GM21360 (cell line): Measurements from ENCODE around the gene AGAP9.
"Not testable (repeated sequence)": the region's sequence is repeated elsewhere in the genome, so short reads cannot be mapped to it uniquely, and the experiment has no call there.

Experiments
- ATAC-seq: cut with Tn5 transposase; IDR thresholded peaks from one replicate; pipeline ENCODE4 v1.9.1; 2021; ENCODE audit warnings: mild to moderate bottlenecking, moderate library complexity; ENCODE audit not compliant: unreplicated experiment

Gene AGAP9

DNA sequence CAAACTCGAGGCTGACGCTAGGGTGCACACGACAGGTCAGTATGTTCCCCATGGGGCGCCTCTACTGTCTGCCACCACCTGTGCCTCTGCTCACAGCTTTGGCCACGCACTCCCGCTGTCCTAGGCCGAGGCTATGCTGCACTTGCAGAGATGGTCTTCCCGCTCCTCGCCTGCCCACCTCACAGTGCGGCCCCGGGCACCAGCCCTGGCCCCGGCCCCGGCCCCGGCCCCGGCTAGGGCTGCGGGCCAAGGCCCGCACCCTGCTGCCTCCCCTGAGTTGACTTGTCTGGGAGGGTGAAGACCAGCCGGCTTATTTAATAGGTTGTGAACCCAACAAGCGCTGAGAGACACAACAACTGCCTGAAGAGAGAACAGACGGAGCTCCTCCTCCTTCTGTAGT lies at the start of gene AGAP9:
TSS of gene AGAP9 (minus strand) at position 164 of the 400 bp plus-strand sequence. CDS start at position 52, 112 bp downstream.
- not testable (repeated sequence) for ATAC-seq

DNA sequence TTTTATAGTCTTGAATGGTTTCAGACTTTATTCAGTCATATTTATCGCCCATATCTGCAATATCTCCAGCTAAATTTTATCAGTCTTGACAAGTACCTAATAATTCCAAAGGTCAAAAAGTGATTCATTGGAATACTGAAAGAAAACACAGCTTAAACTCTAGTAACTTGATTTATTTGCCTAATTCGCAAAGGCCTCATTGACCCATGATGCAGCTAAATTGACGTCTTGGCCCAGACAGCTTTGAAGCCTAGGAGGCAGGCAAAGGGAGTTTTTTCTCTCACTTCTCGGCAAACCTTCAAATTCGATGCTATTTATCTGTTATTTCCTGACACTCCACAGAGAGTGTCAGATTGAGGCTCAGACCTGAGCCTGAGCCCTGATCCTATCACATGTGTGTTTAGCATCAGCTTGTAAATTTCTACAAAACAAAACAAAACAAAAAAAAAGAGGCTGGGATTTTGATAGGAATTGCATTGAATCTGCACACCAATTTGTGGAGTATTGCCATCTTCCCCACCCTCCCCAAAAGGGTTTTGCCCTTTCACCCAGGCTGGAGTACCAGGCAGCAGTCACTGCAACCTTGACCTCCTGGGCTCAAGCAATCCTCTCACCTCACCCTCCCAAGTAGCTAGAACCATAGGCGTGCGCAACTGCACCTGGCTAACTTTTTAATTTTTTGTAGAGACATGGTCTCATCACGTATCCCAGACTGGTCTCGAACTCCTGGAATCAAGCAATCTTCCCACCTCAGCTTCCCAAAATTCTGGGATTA lies 47.9 kb upstream of the AGAP9 start:
- not testable (repeated sequence) for ATAC-seq

DNA sequence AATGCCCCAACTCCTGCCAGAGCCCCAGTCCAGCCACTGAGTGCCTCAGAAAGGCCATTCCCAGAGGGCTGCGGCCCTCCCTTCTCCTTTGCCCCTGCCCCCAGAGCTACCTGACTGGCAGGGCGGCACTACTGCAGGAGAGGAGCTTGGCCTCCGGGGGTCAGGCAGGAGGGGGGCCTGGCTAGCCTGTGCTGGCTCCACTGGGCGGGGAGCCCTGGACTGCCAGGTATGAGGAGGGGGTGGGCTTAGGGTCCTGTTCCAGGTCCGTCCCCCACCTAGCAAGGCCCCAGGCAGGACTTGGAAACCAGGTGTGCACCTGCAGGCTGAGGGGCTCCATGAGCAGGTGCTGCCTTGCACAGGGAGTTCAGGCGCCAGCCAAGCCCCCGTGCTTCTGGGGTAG lies 43.3 kb upstream of the AGAP9 start:
- not testable (repeated sequence) for ATAC-seq

DNA sequence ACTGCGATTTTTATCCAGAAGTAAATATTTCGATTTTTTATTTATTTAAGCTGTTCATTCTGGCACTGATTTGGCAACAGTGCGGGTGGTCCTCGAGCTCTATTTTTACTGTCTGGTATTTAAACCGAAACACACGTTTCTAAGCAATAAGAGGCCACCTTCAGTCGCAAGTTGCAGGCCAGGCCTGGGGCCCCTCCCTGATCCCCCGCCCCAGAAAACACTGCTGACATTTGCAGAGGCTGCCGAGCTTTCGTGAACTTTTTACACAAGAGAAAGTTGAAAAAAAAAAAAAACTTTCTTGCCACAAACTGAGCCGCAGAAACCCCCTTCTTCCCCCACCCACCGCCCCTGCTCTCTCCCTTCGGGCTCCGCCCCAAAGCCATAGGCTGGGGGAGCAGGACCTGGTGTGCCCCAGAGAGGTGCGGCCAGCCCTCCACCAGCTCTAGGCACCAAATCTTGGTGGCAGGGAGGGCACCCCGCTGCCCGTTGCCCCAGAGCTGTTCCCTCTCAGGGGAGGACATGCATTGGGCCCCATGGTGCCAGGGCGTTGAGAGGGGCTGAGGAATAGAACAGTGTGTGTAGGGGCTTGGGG lies 42.8 kb upstream of the AGAP9 start:
- ATAC-seq = not testable (repeated sequence)

DNA sequence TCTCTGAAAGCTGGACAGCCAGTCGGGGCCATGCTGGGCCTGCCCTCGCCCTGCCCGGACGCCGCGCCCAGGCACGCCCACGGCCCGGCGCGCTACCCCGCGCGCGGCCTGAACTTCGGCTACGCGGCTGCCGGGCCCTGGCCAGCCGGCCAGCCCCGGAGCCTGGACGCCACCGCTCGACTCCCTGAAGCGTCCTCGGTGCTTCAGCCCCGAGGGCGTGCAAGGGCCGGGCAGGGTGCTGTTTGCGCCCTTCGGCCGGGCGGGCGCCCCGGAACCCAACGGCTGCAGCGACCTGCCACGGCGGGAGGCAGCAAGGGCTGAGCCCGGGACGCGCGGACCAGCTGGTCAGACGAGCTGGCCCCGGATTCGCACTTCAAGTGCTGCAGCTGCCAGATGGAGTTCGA lies 42.1 kb upstream of the AGAP9 start:
- ATAC-seq = not testable (repeated sequence)

DNA sequence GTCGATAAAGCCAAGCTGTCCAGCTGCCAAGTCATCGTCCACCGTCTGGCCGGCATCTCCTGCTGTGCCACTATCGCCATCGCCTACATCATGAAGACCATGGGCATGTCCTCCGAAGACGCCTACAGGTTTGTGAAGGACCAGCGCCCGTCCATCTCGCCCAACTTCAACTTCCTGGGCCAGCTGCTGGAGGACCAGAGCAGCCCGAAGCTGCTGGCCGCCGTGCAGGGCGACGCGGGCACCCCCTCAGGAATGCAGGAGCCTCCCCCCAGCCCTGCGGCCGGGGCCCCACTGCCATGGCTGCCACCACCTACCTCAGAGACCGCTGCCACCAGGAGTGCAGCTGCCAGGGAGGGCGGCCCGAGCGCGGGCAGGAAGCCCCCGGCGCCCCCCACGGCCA lies 41.5 kb upstream of the AGAP9 start:
- not testable (repeated sequence) for ATAC-seq

DNA sequence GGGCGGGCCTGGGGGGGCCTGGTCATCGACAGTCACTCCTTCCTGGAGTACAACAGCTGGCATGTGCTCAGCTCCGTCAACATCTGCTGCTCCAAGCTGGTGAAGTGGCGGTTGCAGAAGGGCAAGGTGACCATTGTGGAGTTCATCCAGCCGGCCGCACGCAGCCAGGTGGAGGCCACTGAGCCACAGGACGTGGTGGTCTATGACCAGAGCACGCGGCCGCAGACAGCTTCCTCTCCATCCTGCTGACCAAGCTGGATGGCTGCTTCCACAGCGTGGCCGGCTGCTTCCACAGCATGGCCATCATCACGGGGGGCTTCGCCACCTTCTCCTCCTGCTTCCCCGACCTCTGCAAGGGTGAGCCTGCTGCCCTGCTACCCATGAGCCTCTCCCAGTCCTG lies 40.9 kb upstream of the AGAP9 start:
- ATAC-seq = not testable (repeated sequence)

DNA sequence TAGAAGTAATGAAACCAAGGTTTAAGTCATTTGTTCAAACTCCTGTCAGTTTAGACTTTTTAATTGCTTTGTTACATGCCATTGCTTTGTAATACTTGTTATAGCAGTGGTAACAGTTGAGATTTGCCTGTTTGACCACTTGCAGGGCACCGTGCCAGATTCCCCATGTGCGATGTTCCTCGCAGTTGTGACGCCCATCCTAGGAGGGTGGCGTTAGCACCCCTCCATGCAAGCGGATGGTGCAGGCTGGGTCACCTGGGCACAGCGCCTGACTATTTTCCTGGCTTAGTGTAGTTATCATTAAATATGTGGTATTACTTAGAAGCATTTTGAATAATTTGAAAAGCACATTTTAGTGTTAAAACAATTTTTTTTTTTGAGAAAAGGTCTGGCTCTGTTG lies 37.0 kb upstream of the AGAP9 start:
- not testable (repeated sequence) for ATAC-seq

DNA sequence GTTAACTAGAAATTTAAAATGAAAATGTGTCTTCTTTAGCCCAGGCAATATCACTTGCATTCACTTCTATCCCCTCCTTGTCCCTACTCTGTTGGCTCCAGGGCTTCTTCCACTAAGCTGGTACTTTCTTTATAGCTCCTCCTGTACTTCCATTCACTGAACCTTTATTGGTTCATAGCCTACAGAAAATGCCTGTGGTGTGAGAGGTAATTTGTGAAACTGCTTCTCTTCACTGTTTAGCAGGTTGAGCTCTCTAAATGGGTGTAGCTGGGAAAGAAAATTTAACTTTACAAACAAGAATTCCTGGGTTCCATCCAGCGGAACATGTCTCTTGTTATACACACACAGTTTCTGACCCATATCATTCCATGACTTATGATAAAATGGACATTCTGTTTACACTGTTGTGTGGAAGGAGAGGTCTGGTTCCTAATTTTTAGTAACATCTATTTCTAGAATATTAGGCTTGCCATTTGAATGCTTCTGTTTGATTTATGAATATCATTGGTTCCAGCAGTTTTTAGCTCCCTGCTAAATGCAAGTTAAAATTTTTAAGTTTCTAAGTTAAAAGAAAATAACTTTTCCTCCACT lies 36.4 kb upstream of the AGAP9 start:
- ATAC-seq = not testable (repeated sequence)

DNA sequence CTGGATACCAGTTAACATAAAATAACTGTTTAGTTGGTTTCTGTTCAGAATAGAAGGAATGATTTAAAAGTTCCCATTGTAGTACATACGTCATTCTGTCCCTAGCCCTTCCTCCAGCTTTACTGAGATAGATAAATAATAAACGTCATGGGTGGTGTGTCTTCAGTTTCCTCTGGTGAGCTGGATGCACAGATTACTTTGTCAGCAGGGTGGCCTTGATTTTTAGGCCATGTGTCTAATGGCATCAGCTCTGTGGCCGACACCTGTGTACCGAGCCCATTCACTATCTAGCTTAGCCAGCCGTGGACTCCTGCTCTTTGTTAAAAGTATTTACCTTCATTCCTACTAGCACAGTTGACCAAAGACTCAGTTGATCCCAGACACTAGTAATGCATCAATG lies 34.7 kb upstream of the AGAP9 start:
- not testable (repeated sequence) for ATAC-seq

DNA sequence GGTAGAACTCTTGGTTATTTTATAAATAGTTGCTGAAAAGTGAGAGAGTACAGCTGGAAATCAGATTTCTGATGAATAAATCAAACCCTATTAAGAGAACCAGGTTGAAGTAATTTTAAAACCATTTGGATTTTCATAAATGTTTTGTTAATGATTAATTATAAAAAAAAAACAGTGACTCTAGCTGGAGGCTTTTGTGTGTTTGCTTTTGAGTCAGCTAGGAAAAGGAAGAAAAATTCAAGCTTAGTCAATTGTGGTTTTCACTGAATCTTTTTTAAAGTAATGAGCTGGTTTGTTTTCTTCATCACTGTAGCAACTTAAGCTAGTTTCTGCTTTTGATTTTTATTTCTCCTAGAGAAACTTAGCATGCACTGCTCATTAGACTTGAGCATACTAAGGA lies 34.2 kb upstream of the AGAP9 start:
- ATAC-seq = not testable (repeated sequence)

DNA sequence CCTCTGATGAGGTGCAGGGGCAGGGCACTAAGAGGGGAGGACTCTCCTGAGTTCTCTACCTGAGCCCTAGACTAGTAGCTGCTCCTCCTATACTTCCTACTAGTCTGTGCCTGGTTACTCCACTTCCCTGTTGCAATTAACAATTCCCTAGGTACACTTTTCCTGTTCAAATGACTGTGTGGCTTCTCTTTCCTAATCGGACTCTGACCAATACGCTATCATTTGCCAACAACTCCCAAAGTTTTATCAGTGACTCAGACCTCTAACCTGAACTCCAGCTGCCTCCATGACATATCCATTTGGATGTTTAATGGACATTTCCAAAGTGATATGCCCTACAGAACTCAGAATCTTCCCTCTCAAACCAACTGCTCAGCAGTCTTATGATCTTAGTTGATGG lies 31.9 kb upstream of the AGAP9 start:
- not testable (repeated sequence) for ATAC-seq

DNA sequence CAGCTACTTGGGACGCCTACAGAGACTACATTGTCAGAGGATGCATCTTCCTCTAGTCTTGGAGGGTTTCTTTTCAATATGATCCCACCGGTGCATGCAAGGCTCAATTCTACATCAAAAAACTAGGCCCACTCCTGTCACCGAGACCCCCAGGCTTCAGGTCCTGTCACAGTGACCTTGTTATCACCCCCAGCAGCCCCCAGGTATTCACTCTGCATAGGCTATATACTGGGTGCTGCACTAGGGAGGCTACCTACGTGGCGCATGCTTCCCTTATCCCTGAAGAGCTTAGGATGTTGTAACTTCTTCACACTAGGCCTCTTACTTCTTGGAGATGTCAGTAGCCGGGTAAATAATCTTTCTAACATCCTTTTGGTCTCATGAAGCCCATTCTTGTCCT lies 31.1 kb upstream of the AGAP9 start:
- not testable (repeated sequence) for ATAC-seq

DNA sequence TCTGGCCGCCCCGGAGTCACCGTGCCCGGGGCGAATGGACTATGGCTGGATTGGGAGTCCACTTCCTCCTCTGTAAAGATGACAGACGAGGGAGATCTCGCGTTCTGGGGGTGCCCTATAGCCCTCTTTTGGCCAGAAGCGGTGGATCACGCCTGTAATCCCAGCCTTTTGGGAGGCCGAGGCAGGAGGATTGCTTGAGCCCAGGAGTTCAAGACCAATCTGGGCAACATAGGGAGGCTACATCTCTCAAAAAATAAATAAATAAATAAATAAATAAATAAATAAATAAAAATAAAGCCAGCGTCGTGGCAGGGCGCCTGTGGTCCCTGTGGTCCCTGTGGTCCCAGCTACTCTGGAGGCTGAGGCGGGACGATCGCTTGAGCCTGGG lies 30.4 kb upstream of the AGAP9 start:
- ATAC-seq = not testable (repeated sequence)

DNA sequence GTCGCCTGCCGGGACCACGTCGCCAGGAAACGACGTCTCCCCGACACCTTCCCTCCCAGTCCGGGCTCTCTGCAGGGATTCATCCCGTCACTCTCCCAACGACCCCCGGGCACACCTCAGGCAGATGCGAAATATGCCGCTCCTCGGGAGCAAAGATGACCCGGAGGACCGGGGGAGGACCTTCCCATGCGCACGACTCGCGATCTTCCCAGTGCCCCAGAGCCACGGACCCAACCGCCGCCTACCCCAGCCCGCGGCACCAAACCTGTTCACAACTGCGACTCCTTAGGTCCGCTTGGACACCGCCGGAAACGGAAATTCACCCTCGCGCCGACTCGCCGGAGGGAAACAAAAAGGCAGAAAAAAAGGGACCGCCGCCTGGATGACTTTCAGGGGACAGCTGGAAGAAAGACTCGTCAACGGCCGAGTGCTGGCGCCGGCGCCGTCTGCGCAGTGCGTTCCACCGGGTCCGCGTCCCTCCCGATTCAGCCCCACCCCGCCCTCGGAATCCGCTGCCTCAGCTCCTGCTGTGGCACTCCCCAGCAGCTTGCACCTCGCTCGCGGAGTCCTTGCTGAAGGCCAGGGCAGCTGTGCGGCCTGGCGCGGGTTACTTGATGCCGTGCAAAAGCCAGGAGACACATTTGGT lies 29.9 kb upstream of the AGAP9 start:
- ATAC-seq = peak; percentile 89

DNA sequence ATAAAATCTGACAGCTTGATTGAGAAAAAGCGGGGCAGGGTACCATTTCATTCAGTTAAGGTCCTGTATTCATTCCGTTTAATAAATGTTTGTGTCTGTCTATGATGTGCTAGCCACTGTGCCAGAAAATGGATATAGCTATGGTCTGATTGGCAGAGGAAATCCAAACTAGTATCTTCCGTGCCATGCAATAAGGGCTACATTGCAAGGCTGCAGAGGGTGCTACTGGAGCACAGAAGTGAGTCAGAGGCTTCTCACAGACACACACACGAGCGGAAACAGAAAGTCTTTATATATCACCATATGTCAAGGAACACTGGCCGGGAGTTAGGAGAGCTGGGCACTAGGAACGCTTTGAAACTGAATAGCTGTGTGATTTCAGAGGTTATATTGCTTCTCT lies 29.3 kb upstream of the AGAP9 start:
- ATAC-seq = not testable (repeated sequence)

DNA sequence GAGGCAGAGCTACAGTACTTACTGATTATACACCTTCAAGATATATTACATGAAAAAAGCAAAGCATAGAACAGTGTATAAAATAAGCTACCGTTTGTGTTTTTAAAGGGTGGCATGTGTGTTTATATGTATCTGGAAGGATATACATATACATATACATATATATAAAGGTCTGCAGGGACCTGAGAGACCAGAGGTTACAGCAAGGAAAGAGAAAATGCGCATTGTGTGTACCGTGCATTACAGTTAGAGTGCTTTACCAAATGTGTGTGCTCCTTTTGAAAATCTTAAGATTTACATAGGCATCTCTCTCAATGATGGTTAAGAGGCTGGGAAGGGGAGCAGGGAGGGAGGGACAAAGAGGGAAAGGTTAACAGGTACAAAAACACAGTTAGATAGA lies 23.8 kb upstream of the AGAP9 start:
- ATAC-seq = not testable (repeated sequence)

DNA sequence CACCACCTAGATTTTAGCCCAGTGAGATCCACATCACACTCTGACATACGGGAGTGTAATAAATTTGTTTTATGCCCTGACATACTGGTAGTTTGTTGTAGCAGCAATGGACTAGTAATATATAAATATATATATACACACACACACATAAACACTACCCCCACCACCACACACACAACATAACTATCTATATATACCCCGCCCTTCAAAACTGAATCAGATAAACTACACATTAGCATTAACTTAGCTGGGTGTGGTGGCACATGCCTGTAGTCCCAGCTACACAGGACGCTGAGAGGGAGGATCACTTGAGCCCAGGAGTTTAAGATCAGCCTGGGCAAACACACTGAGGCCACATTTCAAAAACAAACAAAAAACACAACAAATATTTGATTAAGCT lies 13.0 kb upstream of the AGAP9 start:
- ATAC-seq = not testable (repeated sequence)

DNA sequence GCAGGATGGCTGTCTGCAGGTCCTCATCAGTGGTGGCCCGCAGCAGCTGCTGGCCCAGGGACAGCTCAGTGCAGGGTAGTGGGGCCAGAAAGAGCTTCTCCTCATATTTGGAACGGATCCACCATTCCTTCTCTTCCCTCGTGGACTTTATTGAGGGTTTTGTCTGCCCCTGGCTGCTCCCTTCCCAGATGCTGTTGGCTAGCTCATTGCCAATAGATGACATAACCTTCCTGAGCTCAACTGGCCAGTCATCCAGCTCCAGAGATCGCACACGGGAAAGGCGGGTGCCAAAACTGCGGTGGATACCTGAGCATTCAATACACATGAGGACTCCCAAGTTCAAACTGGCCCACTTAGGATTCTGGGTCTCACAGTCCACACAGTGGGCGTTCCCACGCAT lies 21.1 kb downstream of the AGAP9 start:
- not testable (repeated sequence) for ATAC-seq

DNA sequence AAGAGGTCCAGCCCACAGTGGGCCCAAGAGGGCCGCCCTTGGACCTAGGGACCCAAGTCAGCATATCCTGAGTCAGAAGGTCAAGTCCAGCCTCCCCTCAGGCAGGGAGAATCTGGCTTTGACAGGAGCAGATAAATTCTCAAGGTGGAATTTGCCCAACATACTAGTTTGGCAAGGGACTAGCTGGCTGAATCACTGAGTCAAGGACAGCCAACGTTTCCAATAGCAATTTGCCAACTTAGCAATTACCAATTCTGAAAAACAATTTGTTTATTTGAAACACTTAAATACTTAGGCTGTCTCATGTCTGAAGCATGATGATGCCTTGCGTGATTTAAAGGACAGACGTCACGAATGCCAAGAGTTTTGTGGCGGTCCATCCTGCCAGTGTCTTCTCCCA lies 29.2 kb downstream of the AGAP9 start:
- not testable (repeated sequence) for ATAC-seq

DNA sequence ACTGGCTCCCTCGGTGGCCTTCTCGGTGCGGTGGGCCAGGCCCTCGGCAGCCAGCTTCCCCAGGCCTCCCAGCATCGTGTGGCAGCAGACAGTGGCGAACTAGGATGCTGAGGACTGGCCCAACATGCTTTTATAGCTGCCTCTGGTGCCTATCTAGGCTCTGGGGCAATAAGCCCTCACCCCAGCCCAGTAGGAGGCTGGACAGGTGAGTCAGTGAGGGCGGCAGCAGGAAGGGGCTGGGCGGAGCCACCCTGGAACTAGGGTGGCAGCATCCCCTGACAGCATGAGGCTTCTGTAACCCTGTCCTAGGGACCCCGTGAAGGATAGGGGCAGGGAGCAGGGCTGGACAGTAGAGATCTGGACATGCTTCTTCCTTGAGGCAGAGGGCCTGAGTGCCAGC lies 31.8 kb downstream of the AGAP9 start, which contains the start of gene FAM25G:
TSS of gene FAM25G (minus strand) at position 101 of the 400 bp plus-strand sequence. CDS start at position 75, 26 bp downstream.
- not testable (repeated sequence) for ATAC-seq
